ENCODE data around the gene RSL24D1. TPM values are rescaled to one million over a fixed set of nuclear protein-coding genes. Genes with fewer than 3 reads are reported as not detected.
A peak's percentile ranks its signal among the peaks of the same experiment; 100 is the strongest.

Gene RSL24D1
- total and polyA plus RNA-seq, 9 of the 15 experiments (the other 6 are each of a cell fraction or from before 2014, with no cell fraction given) = 133 to 324 (median 223) TPM

GRCh38 chr15:55230953-55231352 lies 34.2 kb upstream of the RSL24D1 start:
- no peaks in the 10 kb centered on the region for H3K9me1 ChIP-seq (ENCODE audit: control insufficient read depth, insufficient read depth, low read length)
- ATAC-seq = no peak
- CTCF ChIA-PET (ENCODE audit: low intra/inter-chr PET ratio) = no interaction called here
- intact Hi-C loops (cut with micrococcal nuclease) (no loop called here), in situ Hi-C loops (cut with MboI) (no loop called here)
- BruUV-seq (replicated peaks) = no TSS peak
- peaks cover 74% of the 10 kb centered on the region for H3K36me3 ChIP-seq (ENCODE audit: control insufficient read depth, insufficient read depth, low read length)
- no peak overlapping the region for H2AFZ ChIP-seq (ENCODE audit: low read depth, low read length)
- no peaks in the 10 kb centered on the region for H3K9me3 ChIP-seq (replicated peaks; ENCODE audit: control insufficient read depth, insufficient read depth, low read depth, low read length)
- TF ChIP-seq ZNF146 (CRISPR knock-in tag; IDR thresholded peaks at IDR 0.05; ENCODE audit: unreplicated experiment) = peak; percentile 85
- TF ChIP-seq RBM25 (IDR thresholded peaks at IDR 0.05; ENCODE audit: low read depth, low read length, severe bottlenecking) = peak; percentile 52
- no peak for TF ChIP-seq ZKSCAN1 (IDR thresholded peaks at IDR 0.05; ENCODE audit: low read depth, low read length)
- no peak overlapping the region for H3K4me2 ChIP-seq (ENCODE audit: insufficient read depth, low read length)
- no peak overlapping the region for H3K9ac ChIP-seq (ENCODE audit: insufficient read depth in 1 of 2, low read depth in 2 of 2, low read length in 2 of 2)
- H3K79me2 ChIP-seq (ENCODE audit: control insufficient read depth, insufficient read depth, low read length) = peaks cover 51% of the 10 kb centered on the region
- H4K20me1 ChIP-seq (replicated peaks; ENCODE audit: control insufficient read depth, insufficient read depth, low read length) = no peaks in the 10 kb centered on the region
- WGBS (ENCODE audit: insufficient coverage, low coverage, missing lambda C conversion rate) = 86% methylated on average over 1 of the region's 1 CpG
- POLR2A ChIA-PET = interaction anchor here (0.6 to 2.2 kb wide), 5 partner anchors 9 to 499 kb away, joined by 3 to 7 read pairs (median 3); partner anchors contain the start of gene RSL24D1
- no peak overlapping the region for H3K27ac ChIP-seq (ENCODE audit: extremely low read depth, low read depth, low read length)
- no peak for DNase-seq (ENCODE audit: extremely low read depth in 1 of 4, low spot score in 3 of 4)
- FAIRE-seq = no peak
- peaks cover 4 to 11% of the 10 kb centered on the region in 2 experiments; a peak in 2 of 5 replicates for H3K4me1 ChIP-seq (replicated peaks in 1 of 2; ENCODE audit: control insufficient read depth in 2 of 2, insufficient read depth in 2 of 2, low read length in 2 of 2)
- H3K4me3 ChIP-seq = no peak overlapping the region
- no peaks in the 10 kb centered on the region for H3K27me3 ChIP-seq (ENCODE audit: control insufficient read depth in 2 of 2, insufficient read depth in 2 of 2, low read length in 2 of 2)

GRCh38 chr15:55230051-55230670 lies 33.4 kb upstream of the RSL24D1 start:
- no TSS peak for BruUV-seq (replicated peaks)
- H3K4me3 ChIP-seq = no peak overlapping the region
- peaks cover 45% of the 10 kb centered on the region for H3K79me2 ChIP-seq (ENCODE audit: control insufficient read depth, insufficient read depth, low read length)
- H3K36me3 ChIP-seq (ENCODE audit: control insufficient read depth, insufficient read depth, low read length) = peaks cover 82% of the 10 kb centered on the region
- ChIA-PET POLR2A (interaction anchor here (2.0 kb wide), 1 partner anchor 8 kb away, joined by 11 read pairs; no protein-coding TSS in a partner anchor), CTCF (ENCODE audit: low intra/inter-chr PET ratio) (no interaction called here)
- no peak overlapping the region for H3K4me2 ChIP-seq (ENCODE audit: insufficient read depth, low read length)
- peaks cover 4 to 13% of the 10 kb centered on the region in 2 experiments; a peak in 2 of 5 replicates for H3K4me1 ChIP-seq (replicated peaks in 1 of 2; ENCODE audit: control insufficient read depth in 2 of 2, insufficient read depth in 2 of 2, low read length in 2 of 2)
- in situ Hi-C loops (cut with MboI) (no loop called here), intact Hi-C loops (cut with micrococcal nuclease) (no loop called here)
- TF ChIP-seq DNMT1 (IDR thresholded peaks at IDR 0.05) = no peak
- no peak for TF ChIP-seq PHB (CRISPR knock-in tag; IDR thresholded peaks at IDR 0.05)
- no peak for TF ChIP-seq HMBOX1 (IDR thresholded peaks at IDR 0.05)
- no peak for TF ChIP-seq ZNF316 (IDR thresholded peaks at IDR 0.05)
- no peak for TF ChIP-seq NUFIP1 (IDR thresholded peaks at IDR 0.05; ENCODE audit: partially characterized antibody)
- FAIRE-seq = no peak
- DNase-seq (ENCODE audit: extremely low read depth in 1 of 4, low spot score in 3 of 4) = no peak
- no peaks in the 10 kb centered on the region for H4K20me1 ChIP-seq (replicated peaks; ENCODE audit: control insufficient read depth, insufficient read depth, low read length)
- H3K9ac ChIP-seq (ENCODE audit: insufficient read depth in 1 of 2, low read depth in 2 of 2, low read length in 2 of 2) = 0 out of 4 replicates have a peak overlapping the region, but pooled peaks of 1 of the 2 experiments have one; percentile 11
- no peaks in the 10 kb centered on the region for H3K27me3 ChIP-seq (ENCODE audit: control insufficient read depth in 2 of 2, insufficient read depth in 2 of 2, low read length in 2 of 2)
- H3K9me3 ChIP-seq (replicated peaks; ENCODE audit: control insufficient read depth, insufficient read depth, low read depth, low read length) = no peaks in the 10 kb centered on the region
- no peak overlapping the region for H2AFZ ChIP-seq (ENCODE audit: low read depth, low read length)
- H3K27ac ChIP-seq (ENCODE audit: extremely low read depth, low read depth, low read length) = no peak overlapping the region; the same call in 2 of the 3 replicates
- WGBS (ENCODE audit: insufficient coverage, low coverage, missing lambda C conversion rate) = 51% methylated on average over 3 of the region's 3 CpGs
- no peaks in the 10 kb centered on the region for H3K9me1 ChIP-seq (ENCODE audit: control insufficient read depth, insufficient read depth, low read length)
- ATAC-seq = no peak

All from K562 (cell line).